GM12878 (cell line): ENCODE results near the gene FGFRL1. TPM values are rescaled to one million over a fixed set of nuclear protein-coding genes. Genes with fewer than 3 reads are reported as not detected.

ENCODE experiments used
- ATAC-seq: fragments of 200-7000 bp; cut with Tn5 transposase; 3 replicates; pipeline ENCODE4 v1.9.1; 2020; ENCODE audit warnings: mild to moderate bottlenecking, moderate library complexity
- BruUV-seq: library from RNA; stranded (reverse); fragments of 400-500 nt; replicated peaks from 2 replicates; lab custom pipeline; 2021; lab: Mats Ljungman, UMichigan
- CTCF ChIA-PET: fragments of 300-600 bp; sonication (Branson Sonifier 250); formaldehyde crosslinking; extraction: SDS; loops from one replicate; lab custom pipeline; 2021; ENCODE audit warnings: inconsistent platforms; lab: Yijun Ruan, JAX
- POLR2A ChIA-PET: fragments of 350-600 bp; formaldehyde crosslinking; extraction: SDS; loops from one replicate; lab custom pipeline; 2021; ENCODE audit warnings: inconsistent platforms; lab: Charles Lee
- RAD21 ChIA-PET: fragments of 300-600 bp; sonication (Branson Sonifier 250); formaldehyde crosslinking; loops from one replicate; lab custom pipeline; 2023; ENCODE audit warnings: antibody characterized with exemption; ENCODE audit not compliant: unreplicated experiment; lab: Charles Lee
- SMC1A ChIA-PET: fragments of 300-600 bp; sonication (Branson Sonifier 250); formaldehyde crosslinking; loops from one replicate; lab custom pipeline; 2023; ENCODE audit not compliant: unreplicated experiment, uncharacterized antibody; lab: Charles Lee
- DNase-seq: peaks from one replicate; pipeline ENCODE4 v3.0.0-alpha.2; 2011; ENCODE audit warnings: low read depth, low spot score
- FAIRE-seq: peaks from 3 replicates; lab custom pipeline; 2011; peaks lifted over from hg19 to GRCh38; lab: Jason Lieb, UNC
- H2AFZ ChIP-seq: 2 replicates; pipeline ENCODE4 v1.6.0; 2011; ENCODE audit warnings: low read depth, low read length, control low read depth; ENCODE audit not compliant: control insufficient read depth
- H3K27ac ChIP-seq: 2 replicates; pipeline ENCODE4 v1.5.1; 2011; ENCODE audit warnings: control low read depth; ENCODE audit not compliant: control insufficient read depth, insufficient read depth
- H3K27me3 ChIP-seq, 2 experiments: replicated peaks in 1 of 2; 2 replicates each; pipeline versions ENCODE4 v1.6.0 to v1.6.1; 2011; ENCODE audit warnings: low read length in 1 of 2; ENCODE audit not compliant: control insufficient read depth in 2 of 2, insufficient read depth in 2 of 2
- H3K36me3 ChIP-seq, 2 experiments: 2 replicates each; pipeline ENCODE4 v1.5.1; 2011; ENCODE audit warnings: low read length in 1 of 2; ENCODE audit not compliant: control insufficient read depth in 2 of 2, insufficient read depth in 2 of 2
- H3K4me1 ChIP-seq: 2 replicates; pipeline ENCODE4 v1.6.1; 2011; ENCODE audit warnings: mild to moderate bottlenecking, low read length, moderate library complexity, mixed read lengths; ENCODE audit not compliant: control insufficient read depth, insufficient read depth
- H3K4me2 ChIP-seq: 2 replicates; pipeline ENCODE4 v1.6.0; 2011; ENCODE audit warnings: control low read depth; ENCODE audit not compliant: control insufficient read depth, insufficient read depth
- H3K4me3 ChIP-seq: fragments of 200-600 bp; sonication (generic); 2 replicates; pipeline ENCODE4 v1.5.1; 2016
- H3K79me2 ChIP-seq: 2 replicates; pipeline ENCODE4 v1.6.0; 2011; ENCODE audit warnings: low read length; ENCODE audit not compliant: control insufficient read depth, insufficient read depth
- H3K9ac ChIP-seq: 2 replicates; pipeline ENCODE4 v1.8.0; 2011; ENCODE audit warnings: low read length, control low read depth, mixed read lengths; ENCODE audit not compliant: control insufficient read depth, insufficient read depth
- H3K9me3 ChIP-seq: replicated peaks from 3 replicates; pipeline ENCODE4 v1.5.1; 2011; ENCODE audit warnings: mild to moderate bottlenecking, low read length; ENCODE audit not compliant: control insufficient read depth, insufficient read depth
- H4K20me1 ChIP-seq: 2 replicates; pipeline ENCODE4 v1.6.0; 2011; ENCODE audit not compliant: control insufficient read depth, insufficient read depth
- BCL11A ChIP-seq: IDR thresholded peaks from 2 replicates; pipeline ENCODE4 v1.6.1; 2011; ENCODE audit warnings: low read depth, low read length
- CBFB ChIP-seq: IDR thresholded peaks from 2 replicates; pipeline ENCODE4 v1.6.1; 2016; ENCODE audit warnings: antibody characterized with exemption, low read depth
- CHD4 ChIP-seq: fragments of 200-600 bp; sonication (generic); IDR thresholded peaks from 2 replicates; pipeline ENCODE4 v1.6.1; 2016; ENCODE audit warnings: mild to moderate bottlenecking
- DPF2 ChIP-seq: fragments of 450-650 bp; IDR thresholded peaks from 2 replicates; pipeline ENCODE4 v1.6.1; 2017; ENCODE audit warnings: mild to moderate bottlenecking
- GATAD2B ChIP-seq: fragments of 450-650 bp; conservative IDR thresholded peaks from 2 replicates; pipeline ENCODE4 v1.6.1; 2017; ENCODE audit warnings: low read depth, mild to moderate bottlenecking, moderate library complexity
- HDAC6 ChIP-seq: fragments of 200-600 bp; sonication (generic); IDR thresholded peaks from one replicate; pipeline ENCODE4 v1.8.0; 2017; ENCODE audit warnings: antibody characterized with exemption; ENCODE audit not compliant: unreplicated experiment
- IRF4 ChIP-seq: IDR thresholded peaks from 2 replicates; pipeline ENCODE4 v1.6.1; 2011; ENCODE audit warnings: low read depth, low read length
- NFYB ChIP-seq: IDR thresholded peaks from 2 replicates; pipeline ENCODE4 v1.6.1; 2011; ENCODE audit warnings: low read depth, mild to moderate bottlenecking, low read length, improper control_type of control experiment, moderate library complexity; ENCODE audit not compliant: insufficient read depth
- RB1 ChIP-seq: fragments of 450-650 bp; formaldehyde crosslinking; IDR thresholded peaks from 2 replicates; pipeline ENCODE4 v1.6.1; 2017; ENCODE audit warnings: mild to moderate bottlenecking, borderline replicate concordance
- RBBP5 ChIP-seq: fragments of 200-600 bp; sonication (generic); conservative IDR thresholded peaks from 2 replicates; pipeline ENCODE4 v1.6.1; 2016
- TARDBP ChIP-seq: IDR thresholded peaks from 2 replicates; pipeline ENCODE4 v1.6.1; 2016; ENCODE audit warnings: borderline replicate concordance
- WGBS: methylation state at CpG from one replicate; pipeline ENCODE4 v1.1.6; 2016; ENCODE audit warnings: low lambda C conversion rate; ENCODE audit not compliant: insufficient replicate concordance, insufficient coverage; ENCODE audit errors: missing lambda C conversion rate; 5-methylcytosine and 5-hydroxymethylcytosine counted together
- in situ Hi-C: fragments of 300-500 bp; cut with MboI; formaldehyde crosslinking; loops from 9 replicates; pipeline ENCODE4 v1.14.3; 2018; ENCODE audit warnings: mixed read lengths
- intact Hi-C: fragments of 100-400 bp; cut with micrococcal nuclease; formaldehyde crosslinking; loops from one replicate; pipeline ENCODE4 v1.14.2; 2022; ENCODE audit not compliant: unreplicated experiment
- polyA plus RNA-seq, 11 experiments: library from polyadenylated mRNA; depleted of rRNA in 4 of 11; unstranded in 6 of 11; stranded (reverse) in 5 of 11; fragments of >200 nt; fragmentation: Nextera tagmentation in 4 of 11; fragmentation: Illumina TruSeq in 1 of 11; extraction: Ambion mirVana in 4 of 11; extraction: Trizol in 1 of 11; gene quantifications; 1 replicate in 1 of 11; 2 replicates in 10 of 11; pipeline versions ENCODE4 v1.2.1 to v1.2.3, GENCODE V29; 2011 to 2016; ENCODE audit warnings: inconsistent platforms in 2 of 11, missing spikeins in 2 of 11, low read depth in 1 of 11
- total RNA-seq, 4 experiments: library from RNA; depleted of rRNA in 3 of 4; stranded (reverse); fragments of >200 nt in 3 of 4; fragmentation: Illumina TruSeq in 1 of 4; extraction: Trizol in 1 of 4; gene quantifications; 2 replicates each; pipeline versions ENCODE4 v1.2.1 to v1.2.3, GENCODE V29; 2013 to 2021
- TF ChIP-seq, protein P1 (sequence below): IDR thresholded peaks from 2 replicates; pipeline ENCODE4 v1.6.1; 2012; ENCODE audit warnings: low read length, inconsistent platforms
- TF ChIP-seq, protein P2 (sequence below): IDR thresholded peaks from 2 replicates; pipeline ENCODE4 v1.6.1; 2011; ENCODE audit warnings: low read depth, mild to moderate bottlenecking, low read length, moderate library complexity, borderline replicate concordance; ENCODE audit errors: extremely low read depth
- TF ChIP-seq, protein P3 (sequence below): fragments of 450-650 bp; IDR thresholded peaks from 2 replicates; pipeline ENCODE4 v1.6.1; 2018; ENCODE audit warnings: mild to moderate bottlenecking, low read depth, moderate library complexity; ENCODE audit not compliant: partially characterized antibody
- TF ChIP-seq, protein P4 (sequence below): fragments of 450-650 bp; IDR thresholded peaks from 2 replicates; pipeline ENCODE4 v1.6.1; 2017; ENCODE audit warnings: mild to moderate bottlenecking

Gene FGFRL1
- total and polyA plus RNA-seq, 10 of the 15 experiments (the other 5 are each of a cell fraction or from before 2014, with no cell fraction given) = 0.02 to 1.5 (median 0.29) TPM; not detected in 2

DNA sequence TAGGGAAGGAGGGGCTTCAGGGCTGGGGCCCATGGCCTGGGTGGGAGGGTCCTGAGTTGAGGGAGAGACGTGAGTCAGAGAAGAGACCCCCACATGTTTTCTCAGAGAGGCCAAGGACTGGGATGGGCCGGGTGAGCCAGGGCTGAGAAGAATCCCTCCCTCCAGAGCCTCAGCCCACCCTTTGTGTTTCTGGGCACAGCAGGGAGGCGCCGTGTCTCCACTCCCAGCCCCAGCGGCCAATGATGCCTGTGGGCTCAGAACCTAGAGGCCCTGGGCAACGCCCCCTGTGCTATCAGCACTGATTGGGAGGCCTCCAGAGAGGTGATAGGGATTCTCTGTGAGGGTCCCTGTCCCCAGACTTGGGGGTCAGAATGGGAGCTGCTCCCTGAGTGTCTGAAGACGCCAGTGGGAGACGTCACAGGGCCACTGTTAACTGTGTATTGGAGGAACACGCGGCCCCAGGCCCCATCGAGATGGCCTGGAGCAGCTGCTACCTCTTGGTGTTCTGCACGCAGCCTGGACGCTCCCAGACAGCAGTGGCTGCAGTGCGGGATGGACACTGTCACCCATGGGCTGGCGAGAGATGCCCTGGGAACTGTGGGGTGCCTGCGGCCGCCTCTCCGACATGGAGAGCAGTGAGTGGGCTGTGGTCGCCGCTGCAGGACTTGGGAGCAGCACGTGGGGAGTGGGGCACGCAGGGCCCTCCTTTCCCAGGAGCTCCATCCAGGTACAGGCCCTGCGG lies 8.5 kb downstream of the FGFRL1 start (continued):
- TF ChIP-seq, protein P1, sequence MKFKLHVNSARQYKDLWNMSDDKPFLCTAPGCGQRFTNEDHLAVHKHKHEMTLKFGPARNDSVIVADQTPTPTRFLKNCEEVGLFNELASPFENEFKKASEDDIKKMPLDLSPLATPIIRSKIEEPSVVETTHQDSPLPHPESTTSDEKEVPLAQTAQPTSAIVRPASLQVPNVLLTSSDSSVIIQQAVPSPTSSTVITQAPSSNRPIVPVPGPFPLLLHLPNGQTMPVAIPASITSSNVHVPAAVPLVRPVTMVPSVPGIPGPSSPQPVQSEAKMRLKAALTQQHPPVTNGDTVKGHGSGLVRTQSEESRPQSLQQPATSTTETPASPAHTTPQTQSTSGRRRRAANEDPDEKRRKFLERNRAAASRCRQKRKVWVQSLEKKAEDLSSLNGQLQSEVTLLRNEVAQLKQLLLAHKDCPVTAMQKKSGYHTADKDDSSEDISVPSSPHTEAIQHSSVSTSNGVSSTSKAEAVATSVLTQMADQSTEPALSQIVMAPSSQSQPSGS = no peak
- TF ChIP-seq BCL11A = no peak

DNA sequence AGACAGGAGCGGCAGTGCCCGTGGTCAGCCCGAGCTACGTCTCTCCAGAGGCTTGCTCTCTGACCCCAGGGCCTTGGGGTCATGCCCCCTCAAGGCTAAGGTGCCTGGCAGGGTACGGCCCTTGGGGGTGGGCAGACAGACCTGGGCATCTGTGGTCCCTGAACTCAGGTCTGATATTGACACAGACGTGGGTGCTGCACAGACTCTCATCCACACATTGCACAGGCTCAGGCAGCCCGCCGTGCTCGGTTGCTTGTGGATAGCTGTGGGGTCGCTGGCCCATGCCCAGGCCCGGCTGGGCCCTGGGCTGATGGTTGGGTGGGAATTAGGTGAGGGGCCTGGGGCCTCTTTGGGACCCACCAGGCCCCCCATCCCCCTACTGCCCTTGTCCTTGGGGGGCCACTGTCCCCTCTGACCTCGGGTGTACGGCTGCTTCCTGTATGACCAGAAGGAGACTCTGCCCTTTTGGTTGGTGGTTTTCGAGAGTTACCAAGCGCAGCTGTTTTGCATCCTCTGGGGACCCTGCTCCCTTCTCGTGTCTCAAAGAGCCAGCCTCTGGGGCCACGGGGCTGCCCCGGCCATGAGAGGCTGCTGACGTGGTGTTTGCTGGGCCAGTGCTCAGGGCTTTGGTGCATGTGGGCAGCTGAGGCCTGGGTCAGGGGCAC lies 10.1 kb downstream of the FGFRL1 start:
- ATAC-seq (peak; percentile 86), FAIRE-seq (peak; percentile 44), DNase-seq (peak; percentile 41)
- Histone ChIP-seq H3K9me3 (no peaks in the 10 kb centered on the region), H4K20me1 (no peaks in the 10 kb centered on the region), H3K9ac (no peak overlapping the region), H2AFZ (no peak overlapping the region), H3K27me3 (no peaks in the 10 kb centered on the region), H3K27ac (no peak overlapping the region; the same call in 1 of the 2 replicates), H3K36me3 (no peaks in the 10 kb centered on the region), H3K4me3 (no peak overlapping the region), H3K79me2 (no peaks in the 10 kb centered on the region), H3K4me1 (peaks cover 17% of the 10 kb centered on the region), H3K4me2 (peak overlapping the region; percentile 44; the same call in 1 of the 2 replicates)
- ChIA-PET RAD21 (no interaction called here), POLR2A (interaction anchor here (1.7 kb wide), 1 partner anchor 55 kb away, joined by 3 read pairs; no protein-coding TSS in a partner anchor), SMC1A (no interaction called here), CTCF (interaction anchor here (0.6 kb wide), 1 partner anchor 154 kb away, joined by 3 read pairs; no protein-coding TSS in a partner anchor)
- intact Hi-C loops = no loop called here
- in situ Hi-C loops = no loop called here
- WGBS = 18% methylated on average over 19 of the region's 19 CpGs
- BruUV-seq = no TSS peak
- TF ChIP-seq HDAC6 = no peak
- no peak for TF ChIP-seq CHD4
- TF ChIP-seq RBBP5 = no peak
- TF ChIP-seq DPF2 = peak; percentile 81; the same call in 1 of the 2 replicates
- no peak for TF ChIP-seq NFYB
- TF ChIP-seq RB1 = no peak
- TF ChIP-seq GATAD2B = peak; percentile 86
- TF ChIP-seq, protein P2, sequence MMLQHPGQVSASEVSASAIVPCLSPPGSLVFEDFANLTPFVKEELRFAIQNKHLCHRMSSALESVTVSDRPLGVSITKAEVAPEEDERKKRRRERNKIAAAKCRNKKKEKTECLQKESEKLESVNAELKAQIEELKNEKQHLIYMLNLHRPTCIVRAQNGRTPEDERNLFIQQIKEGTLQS = no peak
- TF ChIP-seq, protein P3, sequence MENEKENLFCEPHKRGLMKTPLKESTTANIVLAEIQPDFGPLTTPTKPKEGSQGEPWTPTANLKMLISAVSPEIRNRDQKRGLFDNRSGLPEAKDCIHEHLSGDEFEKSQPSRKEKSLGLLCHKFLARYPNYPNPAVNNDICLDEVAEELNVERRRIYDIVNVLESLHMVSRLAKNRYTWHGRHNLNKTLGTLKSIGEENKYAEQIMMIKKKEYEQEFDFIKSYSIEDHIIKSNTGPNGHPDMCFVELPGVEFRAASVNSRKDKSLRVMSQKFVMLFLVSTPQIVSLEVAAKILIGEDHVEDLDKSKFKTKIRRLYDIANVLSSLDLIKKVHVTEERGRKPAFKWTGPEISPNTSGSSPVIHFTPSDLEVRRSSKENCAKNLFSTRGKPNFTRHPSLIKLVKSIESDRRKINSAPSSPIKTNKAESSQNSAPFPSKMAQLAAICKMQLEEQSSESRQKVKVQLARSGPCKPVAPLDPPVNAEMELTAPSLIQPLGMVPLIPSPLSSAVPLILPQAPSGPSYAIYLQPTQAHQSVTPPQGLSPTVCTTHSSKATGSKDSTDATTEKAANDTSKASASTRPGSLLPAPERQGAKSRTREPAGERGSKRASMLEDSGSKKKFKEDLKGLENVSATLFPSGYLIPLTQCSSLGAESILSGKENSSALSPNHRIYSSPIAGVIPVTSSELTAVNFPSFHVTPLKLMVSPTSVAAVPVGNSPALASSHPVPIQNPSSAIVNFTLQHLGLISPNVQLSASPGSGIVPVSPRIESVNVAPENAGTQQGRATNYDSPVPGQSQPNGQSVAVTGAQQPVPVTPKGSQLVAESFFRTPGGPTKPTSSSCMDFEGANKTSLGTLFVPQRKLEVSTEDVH = no peak
- no peak for TF ChIP-seq IRF4
- TF ChIP-seq TARDBP = no peak
- TF ChIP-seq, protein P4, sequence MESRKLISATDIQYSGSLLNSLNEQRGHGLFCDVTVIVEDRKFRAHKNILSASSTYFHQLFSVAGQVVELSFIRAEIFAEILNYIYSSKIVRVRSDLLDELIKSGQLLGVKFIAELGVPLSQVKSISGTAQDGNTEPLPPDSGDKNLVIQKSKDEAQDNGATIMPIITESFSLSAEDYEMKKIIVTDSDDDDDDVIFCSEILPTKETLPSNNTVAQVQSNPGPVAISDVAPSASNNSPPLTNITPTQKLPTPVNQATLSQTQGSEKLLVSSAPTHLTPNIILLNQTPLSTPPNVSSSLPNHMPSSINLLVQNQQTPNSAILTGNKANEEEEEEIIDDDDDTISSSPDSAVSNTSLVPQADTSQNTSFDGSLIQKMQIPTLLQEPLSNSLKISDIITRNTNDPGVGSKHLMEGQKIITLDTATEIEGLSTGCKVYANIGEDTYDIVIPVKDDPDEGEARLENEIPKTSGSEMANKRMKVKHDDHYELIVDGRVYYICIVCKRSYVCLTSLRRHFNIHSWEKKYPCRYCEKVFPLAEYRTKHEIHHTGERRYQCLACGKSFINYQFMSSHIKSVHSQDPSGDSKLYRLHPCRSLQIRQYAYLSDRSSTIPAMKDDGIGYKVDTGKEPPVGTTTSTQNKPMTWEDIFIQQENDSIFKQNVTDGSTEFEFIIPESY = no peak
- no peak for TF ChIP-seq CBFB
